Measurements from ENCODE around the gene MORC3.

DNA sequence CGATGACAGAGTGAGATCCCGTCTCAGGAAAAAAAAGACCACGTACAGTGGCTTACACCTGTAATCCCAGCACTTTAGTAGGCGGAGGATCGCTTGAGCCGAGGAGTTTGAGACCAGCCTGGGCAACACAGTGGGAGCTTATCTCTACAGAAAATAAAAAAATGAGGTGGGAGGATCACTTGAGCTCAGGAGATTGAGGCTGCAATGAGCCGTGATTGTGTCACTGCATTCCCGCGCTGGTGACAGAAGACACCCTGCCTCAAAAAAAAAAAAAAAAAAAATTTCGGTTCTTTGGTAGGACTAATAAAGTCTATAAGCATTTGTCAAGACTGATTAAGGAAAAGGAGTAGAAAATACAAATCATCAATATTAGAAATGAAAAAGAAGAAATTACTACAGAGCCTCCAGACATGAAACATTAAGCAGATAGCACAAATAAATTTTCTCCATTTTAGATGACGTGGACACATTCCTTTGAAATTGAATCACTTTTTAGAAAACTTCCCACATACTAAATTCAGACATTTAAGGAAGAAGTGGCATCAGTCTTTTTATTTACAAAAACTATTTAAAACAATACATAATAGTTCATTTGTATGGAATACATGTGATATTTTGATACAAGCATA lies 30.4 kb downstream of the MORC3 start:
- TF ChIP-seq, protein P1, sequence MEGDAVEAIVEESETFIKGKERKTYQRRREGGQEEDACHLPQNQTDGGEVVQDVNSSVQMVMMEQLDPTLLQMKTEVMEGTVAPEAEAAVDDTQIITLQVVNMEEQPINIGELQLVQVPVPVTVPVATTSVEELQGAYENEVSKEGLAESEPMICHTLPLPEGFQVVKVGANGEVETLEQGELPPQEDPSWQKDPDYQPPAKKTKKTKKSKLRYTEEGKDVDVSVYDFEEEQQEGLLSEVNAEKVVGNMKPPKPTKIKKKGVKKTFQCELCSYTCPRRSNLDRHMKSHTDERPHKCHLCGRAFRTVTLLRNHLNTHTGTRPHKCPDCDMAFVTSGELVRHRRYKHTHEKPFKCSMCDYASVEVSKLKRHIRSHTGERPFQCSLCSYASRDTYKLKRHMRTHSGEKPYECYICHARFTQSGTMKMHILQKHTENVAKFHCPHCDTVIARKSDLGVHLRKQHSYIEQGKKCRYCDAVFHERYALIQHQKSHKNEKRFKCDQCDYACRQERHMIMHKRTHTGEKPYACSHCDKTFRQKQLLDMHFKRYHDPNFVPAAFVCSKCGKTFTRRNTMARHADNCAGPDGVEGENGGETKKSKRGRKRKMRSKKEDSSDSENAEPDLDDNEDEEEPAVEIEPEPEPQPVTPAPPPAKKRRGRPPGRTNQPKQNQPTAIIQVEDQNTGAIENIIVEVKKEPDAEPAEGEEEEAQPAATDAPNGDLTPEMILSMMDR (IDR thresholded peaks at IDR 0.05; ENCODE audit: borderline replicate concordance, extremely low read depth, low read length, poor library complexity, severe bottlenecking): no peak
- no peak for TF ChIP-seq EZH2 (IDR thresholded peaks at IDR 0.05; ENCODE audit: borderline replicate concordance, low read depth, low read length, severe bottlenecking)
